Stomach (tissue), 9 donors: ENCODE results near the gene GNG4. TPM values are rescaled to one million over a fixed set of nuclear protein-coding genes. Genes with fewer than 3 reads are reported as not detected.
"Not testable (repeated sequence)": the region's sequence is repeated elsewhere in the genome, so short reads cannot be mapped to it uniquely, and the experiment has no call there.

Source experiments
- DNase-seq, 2 donors: peaks; one replicate each; pipeline versions ENCODE4 v3.0.0 to v3.0.0-alpha.2; 2013 to 2019
- H3K27ac ChIP-seq, 5 donors: fragments of 200-600 bp in 4 of 5; sonication (generic) in 4 of 5; one replicate each; pipeline ENCODE4 v1.5.1; 2013 to 2019; ENCODE audit warnings: mild to moderate bottlenecking in 1 of 5, moderate library complexity in 1 of 5
- H3K27me3 ChIP-seq, 3 donors: fragments of 200-600 bp; sonication (generic); one replicate each; pipeline ENCODE4 v1.5.1; 2017 to 2019; ENCODE audit warnings: mixed run types in 1 of 3
- H3K36me3 ChIP-seq, 4 donors: fragments of 200-600 bp; sonication (generic); 1 replicate in 3 of 4; 2 replicates in 1 of 4; pipeline ENCODE4 v1.5.1; 2016 to 2019
- H3K4me1 ChIP-seq, 4 donors: fragments of 200-600 bp; sonication (generic); one replicate each; pipeline ENCODE4 v1.5.1; 2016 to 2019
- H3K4me3 ChIP-seq, 4 donors: fragments of 200-600 bp; sonication (generic) in 3 of 4; one replicate each; pipeline ENCODE4 v1.5.1; 2016 to 2019; ENCODE audit warnings: mild to moderate bottlenecking in 1 of 4
- H3K9me3 ChIP-seq, 4 donors: fragments of 200-600 bp; sonication (generic); one replicate each; pipeline ENCODE4 v1.5.1; 2016 to 2019
- EP300 ChIP-seq: sonication (generic); formaldehyde crosslinking; IDR thresholded peaks from one replicate; pipeline ENCODE4 v1.6.1; 2017; ENCODE audit warnings: antibody characterized with exemption
- POLR2A ChIP-seq, 4 donors: fragments of 450-650 bp; IDR thresholded peaks; one replicate each; pipeline ENCODE4 v1.6.1; 2016; ENCODE audit warnings: antibody characterized with exemption in 4 of 4, control low read depth in 2 of 4, mild to moderate bottlenecking in 1 of 4, moderate library complexity in 1 of 4
- POLR2AphosphoS5 ChIP-seq, 3 donors: sonication (generic); formaldehyde crosslinking; IDR thresholded peaks; one replicate each; pipeline ENCODE4 v1.6.1; 2016; ENCODE audit warnings: antibody characterized with exemption in 3 of 3
- WGBS, 5 donors: extraction: QIAGEN DNeasy Blood & Tissue Kit in 3 of 5; methylation state at CpG; one replicate each; pipeline versions ENCODE4 v1.1.5 to v1.1.7; 2013 to 2018; 5-methylcytosine and 5-hydroxymethylcytosine counted together
- intact Hi-C: fragments of 100-400 bp; cut with DNase I; formaldehyde crosslinking; loops from one replicate; pipeline ENCODE4 v1.15.1; 2023; ENCODE audit warnings: low total_unique reads
- polyA plus RNA-seq, 3 donors: library from polyadenylated mRNA; stranded (reverse); fragments of 200-250 nt; gene quantifications; one replicate each; pipeline ENCODE4 v1.2.3, GENCODE V29; 2013
- total RNA-seq, 5 donors: library from RNA; depleted of rRNA; stranded (reverse); fragments of >200 nt; gene quantifications; one replicate each; pipeline versions ENCODE4 v1.1.0 to v1.2.3, GENCODE V29; 2014 to 2016
- TF ChIP-seq, protein P1 (sequence below), 7 experiments: fragments of 450-650 bp in 4 of 7; fragments of 200-600 bp in 3 of 7; sonication (generic) in 3 of 7; IDR thresholded peaks; one replicate each; pipeline ENCODE4 v1.5.1; 2016 to 2019; ENCODE audit warnings: antibody characterized with exemption in 7 of 7, control low read depth in 2 of 7, mild to moderate bottlenecking in 1 of 7
- donor health status: healthy with polysubstance abuse.
- donor health status: Bipolar disorder and iron deficiency.
- donor health status: healthy.

GNG4 gene
- total and polyA plus RNA-seq, 8 donors, result 0.58 to 5.1 (median 1.4) TPM; not detected in 1

DNA sequence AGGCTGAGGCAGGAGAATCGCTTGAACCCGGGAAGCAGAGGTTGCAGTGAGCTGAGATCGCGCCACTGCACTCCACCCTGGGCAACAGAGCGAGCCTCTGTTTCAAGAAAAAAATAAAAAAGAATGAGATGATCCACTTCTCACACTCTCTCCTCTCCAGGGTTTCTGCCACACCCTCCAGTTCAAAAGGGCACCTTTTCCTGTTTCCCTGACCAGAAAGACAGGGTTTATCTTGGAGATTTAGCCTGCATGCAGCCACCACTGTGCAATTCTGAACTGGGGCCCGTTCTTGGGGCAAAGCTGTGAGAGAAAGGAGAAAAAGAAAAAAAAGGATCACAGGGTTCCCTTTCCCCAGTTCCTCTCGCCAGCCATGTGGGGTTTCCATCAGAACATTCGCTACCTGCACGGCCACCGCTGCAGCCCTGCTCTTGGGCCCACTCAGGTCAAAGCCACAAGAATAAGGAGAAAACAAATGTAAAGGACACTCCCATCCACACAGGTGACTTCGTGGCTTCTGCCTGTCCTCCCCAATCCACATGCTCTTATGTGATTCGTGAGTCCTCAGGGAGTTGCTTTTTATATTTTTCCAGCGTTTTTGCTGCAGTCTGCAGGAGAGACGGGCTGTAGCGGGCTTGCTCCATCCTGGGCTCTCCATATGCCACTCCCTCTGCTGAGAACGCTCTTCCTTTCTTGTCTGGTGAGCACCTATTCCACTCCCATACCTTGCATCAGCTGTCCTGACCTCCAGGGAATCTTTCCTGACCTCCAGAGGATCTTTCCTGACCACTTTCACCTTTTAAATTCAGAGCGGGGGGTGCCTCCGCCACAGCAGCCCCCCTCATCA, 26.4 kb downstream of the GNG4 start:
- no peaks in the 10 kb centered on the region for H3K4me1 ChIP-seq
- H3K9me3 ChIP-seq, result no peaks in the 10 kb centered on the region
- peaks cover 0 to 17% (median 0%) of the 10 kb centered on the region in 3 donors for H3K27me3 ChIP-seq
- no peak for DNase-seq
- 67 to 81% (median 77%) methylated on average over 18 of the region's 18 CpGs for WGBS, 5 donors
- H3K27ac ChIP-seq, result no peak overlapping the region
- intact Hi-C loops, result no loop called here
- no peaks in the 10 kb centered on the region for H3K36me3 ChIP-seq
- no peak for TF ChIP-seq POLR2AphosphoS5 (IDR thresholded peaks at IDR 0.05)
- no peak for TF ChIP-seq POLR2A (IDR thresholded peaks at IDR 0.05)
- no peak for TF ChIP-seq EP300
- TF ChIP-seq, protein P1, sequence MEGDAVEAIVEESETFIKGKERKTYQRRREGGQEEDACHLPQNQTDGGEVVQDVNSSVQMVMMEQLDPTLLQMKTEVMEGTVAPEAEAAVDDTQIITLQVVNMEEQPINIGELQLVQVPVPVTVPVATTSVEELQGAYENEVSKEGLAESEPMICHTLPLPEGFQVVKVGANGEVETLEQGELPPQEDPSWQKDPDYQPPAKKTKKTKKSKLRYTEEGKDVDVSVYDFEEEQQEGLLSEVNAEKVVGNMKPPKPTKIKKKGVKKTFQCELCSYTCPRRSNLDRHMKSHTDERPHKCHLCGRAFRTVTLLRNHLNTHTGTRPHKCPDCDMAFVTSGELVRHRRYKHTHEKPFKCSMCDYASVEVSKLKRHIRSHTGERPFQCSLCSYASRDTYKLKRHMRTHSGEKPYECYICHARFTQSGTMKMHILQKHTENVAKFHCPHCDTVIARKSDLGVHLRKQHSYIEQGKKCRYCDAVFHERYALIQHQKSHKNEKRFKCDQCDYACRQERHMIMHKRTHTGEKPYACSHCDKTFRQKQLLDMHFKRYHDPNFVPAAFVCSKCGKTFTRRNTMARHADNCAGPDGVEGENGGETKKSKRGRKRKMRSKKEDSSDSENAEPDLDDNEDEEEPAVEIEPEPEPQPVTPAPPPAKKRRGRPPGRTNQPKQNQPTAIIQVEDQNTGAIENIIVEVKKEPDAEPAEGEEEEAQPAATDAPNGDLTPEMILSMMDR (IDR thresholded peaks at IDR 0.05), result no peak
- H3K4me3 ChIP-seq, result no peak overlapping the region

DNA sequence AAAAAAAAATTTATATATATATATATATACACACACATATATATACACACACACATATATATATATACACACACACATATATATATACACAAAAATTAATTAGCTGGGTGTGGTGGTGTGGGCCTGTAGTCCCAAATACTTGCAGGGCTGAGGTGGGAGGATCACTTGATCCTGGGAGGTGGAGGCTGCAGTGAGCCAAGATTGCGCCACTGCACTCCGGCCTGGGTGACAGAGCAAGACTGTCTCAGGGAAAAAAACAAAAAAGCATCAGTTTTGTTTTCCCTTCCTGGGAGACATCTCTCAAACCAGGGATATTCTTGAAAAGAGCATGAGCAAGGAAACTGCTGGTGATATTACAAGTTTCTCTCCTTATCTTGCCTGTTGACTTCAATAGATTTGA, 30.4 kb downstream of the GNG4 start:
- DNase-seq, intact Hi-C loops, H3K27ac ChIP-seq, H3K36me3 ChIP-seq, H3K4me3 ChIP-seq, H3K4me1 ChIP-seq, H3K9me3 ChIP-seq: not testable (repeated sequence)
- 82 to 93% (median 87%) methylated on average over 2 of the region's 2 CpGs for WGBS, 5 donors
- H3K27me3 ChIP-seq, result peaks cover 0 to 17% (median 0%) of the 10 kb centered on the region in 3 donors

DNA sequence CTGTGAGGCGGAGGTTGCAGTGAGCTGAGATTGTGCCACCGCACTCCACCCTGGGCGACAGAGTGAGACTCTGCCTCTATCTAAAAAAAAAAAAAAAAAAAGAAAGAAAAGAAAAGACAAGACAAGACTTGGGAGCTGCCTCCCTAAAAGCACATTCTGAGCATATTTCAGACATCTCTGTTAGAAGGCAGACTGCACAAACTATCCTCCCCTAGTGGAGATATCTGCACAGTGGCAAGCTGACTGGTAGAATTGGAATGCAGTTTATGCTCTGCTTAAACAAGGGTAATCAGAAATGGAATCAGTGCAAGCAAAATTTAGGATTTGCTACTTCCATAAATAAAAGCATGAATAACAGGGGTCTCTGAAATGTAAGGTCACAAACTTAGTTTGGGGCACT, 31.8 kb downstream of the GNG4 start:
- no peaks in the 10 kb centered on the region for H3K9me3 ChIP-seq
- peaks cover 0 to 6% (median 0%) of the 10 kb centered on the region in 3 donors for H3K27me3 ChIP-seq
- WGBS, 5 donors, result 80 to 100% (median 95%) methylated on average over 3 of the region's 3 CpGs
- H3K36me3 ChIP-seq, result no peaks in the 10 kb centered on the region
- H3K4me3 ChIP-seq, result no peak overlapping the region
- no peak overlapping the region for H3K27ac ChIP-seq
- no peaks in the 10 kb centered on the region for H3K4me1 ChIP-seq
- intact Hi-C loops, result no loop called here
- DNase-seq, result no peak
- TF ChIP-seq POLR2AphosphoS5 (IDR thresholded peaks at IDR 0.05), result no peak
- no peak for TF ChIP-seq EP300
- TF ChIP-seq, protein P1 (IDR thresholded peaks at IDR 0.05), result no peak
- TF ChIP-seq POLR2A (IDR thresholded peaks at IDR 0.05), result no peak

DNA sequence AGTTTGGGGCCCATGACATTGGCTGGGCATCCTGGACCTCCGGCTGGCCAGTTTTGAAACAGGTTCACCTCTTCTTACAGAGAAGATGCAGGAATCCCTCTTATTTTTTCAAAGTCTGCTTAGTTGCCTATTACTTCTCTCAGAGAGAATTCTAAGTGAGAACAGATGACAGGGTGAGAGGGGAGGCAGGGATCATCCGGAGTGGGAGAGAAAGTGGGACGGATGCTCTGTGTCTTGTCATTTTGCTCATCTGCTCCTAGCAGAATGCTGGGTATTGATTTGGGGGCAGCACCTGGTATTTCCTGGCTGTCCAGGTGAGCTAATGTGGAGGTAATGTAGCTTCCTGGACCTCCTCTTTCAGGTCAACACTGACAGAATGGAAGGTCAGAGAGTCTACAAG, 32.4 kb downstream of the GNG4 start:
- intact Hi-C loops, result no loop called here
- 81 to 96% (median 93%) methylated on average over 3 of the region's 3 CpGs for WGBS, 5 donors

More for the DNA sequence above, 32.4 kb downstream of the GNG4 start:
- Histone ChIP-seq H3K36me3 (no peaks in the 10 kb centered on the region), H3K27me3 (peaks cover 0 to 1% (median 0%) of the 10 kb centered on the region in 3 donors), H3K9me3 (no peaks in the 10 kb centered on the region), H3K27ac (no peak overlapping the region), H3K4me3 (no peak overlapping the region), H3K4me1 (no peaks in the 10 kb centered on the region)
- TF ChIP-seq POLR2A (IDR thresholded peaks at IDR 0.05) (no peak), POLR2AphosphoS5 (IDR thresholded peaks at IDR 0.05) (no peak), EP300 (no peak)
- TF ChIP-seq, protein P1 (IDR thresholded peaks at IDR 0.05), result no peak
- DNase-seq, result no peak
